ENCODE measurements around the gene NMUR1. TPM values are rescaled to one million over a fixed set of nuclear protein-coding genes. Genes with fewer than 3 reads are reported as not detected.

The NMUR1 gene
- total RNA-seq, 1 donor from 2014 or later, result 0.16 TPM

- H3K9me3 Mint-ChIP-seq, result peaks cover 28% of the 10 kb centered on the region
- peaks cover 40% of the 10 kb centered on the region for H3K4me1 Mint-ChIP-seq (ENCODE audit: low read depth)
- H3K27ac Mint-ChIP-seq, result peak overlapping the region; percentile 99
- H3K27me3 Mint-ChIP-seq (ENCODE audit: low read depth), result peaks cover 8% of the 10 kb centered on the region
- peak overlapping the region; percentile 78 for H3K4me3 Mint-ChIP-seq (ENCODE audit: low read depth)
- intact Hi-C loops (cut with micrococcal nuclease), result no loop called here
- DNase-seq (ENCODE audit: low spot score), result no peak
- peaks cover 34% of the 10 kb centered on the region for H3K36me3 Mint-ChIP-seq (ENCODE audit: low read depth)
These were observed 15.9 kb upstream of the NMUR1 start for GRCh38 chr2:231546014-231546715.

- Mint-ChIP-seq H3K9me3 (peaks cover 24% of the 10 kb centered on the region), H3K27ac (peak overlapping the region; percentile 99), H3K36me3 (ENCODE audit: low read depth) (peaks cover 33% of the 10 kb centered on the region), H3K4me1 (ENCODE audit: low read depth) (peaks cover 40% of the 10 kb centered on the region), H3K27me3 (ENCODE audit: low read depth) (peaks cover 8% of the 10 kb centered on the region), H3K4me3 (ENCODE audit: low read depth) (peak overlapping the region; percentile 78)
- intact Hi-C loops (cut with micrococcal nuclease), result loop anchor here (1.0 to 2.0 kb wide), 3 partner anchors 13 to 21 kb away; partner anchors contain the start of gene NMUR1
- peak; percentile 78 for DNase-seq (ENCODE audit: low spot score)
These were observed 15.1 kb upstream of the NMUR1 start for GRCh38 chr2:231545105-231545902.

- intact Hi-C loops (cut with micrococcal nuclease), result no loop called here
- H3K27ac Mint-ChIP-seq, result no peak overlapping the region
- H3K36me3 Mint-ChIP-seq (ENCODE audit: low read depth), result peaks cover 24% of the 10 kb centered on the region
- H3K27me3 Mint-ChIP-seq (ENCODE audit: low read depth), result peaks cover 7% of the 10 kb centered on the region
- DNase-seq (ENCODE audit: low spot score), result no peak
- H3K4me1 Mint-ChIP-seq (ENCODE audit: low read depth), result peaks cover 33% of the 10 kb centered on the region
- H3K4me3 Mint-ChIP-seq (ENCODE audit: low read depth), result no peak overlapping the region
- peaks cover 24% of the 10 kb centered on the region for H3K9me3 Mint-ChIP-seq
These were observed 11.9 kb upstream of the NMUR1 start for GRCh38 chr2:231542136-231542535.

GRCh38 chr2:231541645-231542044 is 11.4 kb upstream of the NMUR1 start:
- intact Hi-C loops (cut with micrococcal nuclease), result no loop called here
- no peak overlapping the region for H3K27ac Mint-ChIP-seq
- no peak overlapping the region for H3K4me3 Mint-ChIP-seq (ENCODE audit: low read depth)
- H3K36me3 Mint-ChIP-seq (ENCODE audit: low read depth), result peaks cover 24% of the 10 kb centered on the region
- H3K27me3 Mint-ChIP-seq (ENCODE audit: low read depth), result peaks cover 7% of the 10 kb centered on the region
- no peak for DNase-seq (ENCODE audit: low spot score)
- peaks cover 24% of the 10 kb centered on the region for H3K9me3 Mint-ChIP-seq
- peaks cover 33% of the 10 kb centered on the region for H3K4me1 Mint-ChIP-seq (ENCODE audit: low read depth)

- Mint-ChIP-seq H3K9me3 (peaks cover 21% of the 10 kb centered on the region), H3K4me1 (ENCODE audit: low read depth) (peaks cover 18% of the 10 kb centered on the region), H3K4me3 (ENCODE audit: low read depth) (no peak overlapping the region), H3K27ac (no peak overlapping the region), H3K36me3 (ENCODE audit: low read depth) (peaks cover 20% of the 10 kb centered on the region), H3K27me3 (ENCODE audit: low read depth) (peaks cover 7% of the 10 kb centered on the region)
- intact Hi-C loops (cut with micrococcal nuclease), result no loop called here
- DNase-seq (ENCODE audit: low spot score), result no peak
These were observed 9.7 kb upstream of the NMUR1 start for GRCh38 chr2:231539991-231540390.

GRCh38 chr2:231535961-231536360 is 5.7 kb upstream of the NMUR1 start:
- Mint-ChIP-seq H3K9me3 (no peaks in the 10 kb centered on the region), H3K4me1 (ENCODE audit: low read depth) (peaks cover 13% of the 10 kb centered on the region), H3K27ac (no peak overlapping the region), H3K4me3 (ENCODE audit: low read depth) (no peak overlapping the region), H3K36me3 (ENCODE audit: low read depth) (no peaks in the 10 kb centered on the region), H3K27me3 (ENCODE audit: low read depth) (peaks cover 7% of the 10 kb centered on the region)
- intact Hi-C loops (cut with micrococcal nuclease), result no loop called here
- DNase-seq (ENCODE audit: low spot score), result no peak

- Mint-ChIP-seq H3K4me3 (ENCODE audit: low read depth) (no peak overlapping the region), H3K9me3 (no peaks in the 10 kb centered on the region), H3K27me3 (ENCODE audit: low read depth) (peaks cover 8% of the 10 kb centered on the region), H3K27ac (no peak overlapping the region), H3K4me1 (ENCODE audit: low read depth) (peaks cover 13% of the 10 kb centered on the region), H3K36me3 (ENCODE audit: low read depth) (peaks cover 2% of the 10 kb centered on the region)
- no peak for DNase-seq (ENCODE audit: low spot score)
- intact Hi-C loops (cut with micrococcal nuclease), result no loop called here
These were observed 3.5 kb upstream of the NMUR1 start for GRCh38 chr2:231533777-231534125.

GRCh38 chr2:231533086-231533776 is 3.0 kb upstream of the NMUR1 start:
- Mint-ChIP-seq H3K4me1 (ENCODE audit: low read depth) (peaks cover 16% of the 10 kb centered on the region), H3K27ac (no peak overlapping the region), H3K9me3 (no peaks in the 10 kb centered on the region), H3K27me3 (ENCODE audit: low read depth) (peaks cover 9% of the 10 kb centered on the region), H3K4me3 (ENCODE audit: low read depth) (no peak overlapping the region), H3K36me3 (ENCODE audit: low read depth) (peaks cover 7% of the 10 kb centered on the region)
- intact Hi-C loops (cut with micrococcal nuclease), result no loop called here
- DNase-seq (ENCODE audit: low spot score), result no peak

- H3K9me3 Mint-ChIP-seq, result no peaks in the 10 kb centered on the region
- H3K4me1 Mint-ChIP-seq (ENCODE audit: low read depth), result peaks cover 21% of the 10 kb centered on the region
- intact Hi-C loops (cut with micrococcal nuclease), result no loop called here
- peaks cover 9% of the 10 kb centered on the region for H3K27me3 Mint-ChIP-seq (ENCODE audit: low read depth)
- DNase-seq (ENCODE audit: low spot score), result no peak
- H3K27ac Mint-ChIP-seq, result no peak overlapping the region
- no peak overlapping the region for H3K4me3 Mint-ChIP-seq (ENCODE audit: low read depth)
- peaks cover 9% of the 10 kb centered on the region for H3K36me3 Mint-ChIP-seq (ENCODE audit: low read depth)
These were observed 2.5 kb upstream of the NMUR1 start for GRCh38 chr2:231532756-231533035.

- Mint-ChIP-seq H3K4me1 (ENCODE audit: low read depth) (peaks cover 22% of the 10 kb centered on the region), H3K36me3 (ENCODE audit: low read depth) (peaks cover 9% of the 10 kb centered on the region)
- intact Hi-C loops (cut with micrococcal nuclease), result loop anchor here (2.0 kb wide), 2 partner anchors 13 to 17 kb away; no protein-coding TSS in a partner anchor
These were observed 1.9 kb upstream of the NMUR1 start for GRCh38 chr2:231531883-231532755.

GRCh38 chr2:231531466-231531865 is 1.2 kb upstream of the NMUR1 start:
- Mint-ChIP-seq H3K36me3 (ENCODE audit: low read depth) (peaks cover 9% of the 10 kb centered on the region), H3K27ac (no peak overlapping the region), H3K4me1 (ENCODE audit: low read depth) (peaks cover 26% of the 10 kb centered on the region), H3K4me3 (ENCODE audit: low read depth) (peak overlapping the region; percentile 66), H3K27me3 (ENCODE audit: low read depth) (peaks cover 9% of the 10 kb centered on the region), H3K9me3 (no peaks in the 10 kb centered on the region)
- DNase-seq (ENCODE audit: low spot score), result no peak
- intact Hi-C loops (cut with micrococcal nuclease), result loop anchor here (2.0 kb wide), 2 partner anchors 13 to 17 kb away; no protein-coding TSS in a partner anchor

More at GRCh38 chr2:231531883-231532755, 1.9 kb upstream of the NMUR1 start:
- no peaks in the 10 kb centered on the region for H3K9me3 Mint-ChIP-seq
- no peak overlapping the region for H3K27ac Mint-ChIP-seq
- no peak overlapping the region for H3K4me3 Mint-ChIP-seq (ENCODE audit: low read depth)
- no peak for DNase-seq (ENCODE audit: low spot score)
- peaks cover 9% of the 10 kb centered on the region for H3K27me3 Mint-ChIP-seq (ENCODE audit: low read depth)

GRCh38 chr2:231528636-231529030 is 1.6 kb downstream of the NMUR1 start:
- no peak overlapping the region for H3K4me3 Mint-ChIP-seq (ENCODE audit: low read depth)
- H3K4me1 Mint-ChIP-seq (ENCODE audit: low read depth), result peaks cover 46% of the 10 kb centered on the region
- DNase-seq (ENCODE audit: low spot score), result no peak
- peaks cover 12% of the 10 kb centered on the region for H3K36me3 Mint-ChIP-seq (ENCODE audit: low read depth)
- intact Hi-C loops (cut with micrococcal nuclease), result no loop called here
- no peaks in the 10 kb centered on the region for H3K9me3 Mint-ChIP-seq
- H3K27me3 Mint-ChIP-seq (ENCODE audit: low read depth), result peaks cover 9% of the 10 kb centered on the region
- no peak overlapping the region for H3K27ac Mint-ChIP-seq

All from activated T-helper 2 cell treated with anti-CD3 and anti-CD28 coated beads, Interferon-gamma antibody, Interleukin-2, Interleukin-4, amounts not matched to agents 10 μg/mL and 5 μg/mL and 100 μg/mL, durations not matched to agents 14 hours and 24 hours and 36 hours (primary cell).